NOMO-1 treated with dmso at 0.1 percent for 144 hours (cell line): Measurements from ENCODE around the gene FOXE3.
"Not testable (repeated sequence)": the region's sequence is repeated elsewhere in the genome, so short reads cannot be mapped to it uniquely, and the experiment has no call there.

Experiments
- DNase-seq: peaks from one replicate; lab custom pipeline; 2025; ENCODE audit not compliant: unreplicated experiment; lab: John Stamatoyannopoulos, UW

The FOXE3 gene

GRCh38 chr1:47445823-47446550, 29.9 kb downstream of the FOXE3 start:
- no peak for DNase-seq

GRCh38 chr1:47448462-47449222, 32.6 kb downstream of the FOXE3 start:
- DNase-seq: no peak

GRCh38 chr1:47449822-47450552, 33.9 kb downstream of the FOXE3 start:
- no peak for DNase-seq

- no peak for DNase-seq
These were observed 34.5 kb downstream of the FOXE3 start for GRCh38 chr1:47450606-47451005.

- no peak for DNase-seq
These were observed 36.3 kb downstream of the FOXE3 start for GRCh38 chr1:47452426-47452825.

GRCh38 chr1:47453910-47454309, 37.8 kb downstream of the FOXE3 start:
- DNase-seq: not testable (repeated sequence)

GRCh38 chr1:47456250-47456649, 40.2 kb downstream of the FOXE3 start:
- DNase-seq: no peak

- not testable (repeated sequence) for DNase-seq
These were observed 41.5 kb downstream of the FOXE3 start for GRCh38 chr1:47457547-47457946.

GRCh38 chr1:47459253-47459788, 43.2 kb downstream of the FOXE3 start:
- no peak for DNase-seq

- no peak for DNase-seq
These were observed 44.0 kb downstream of the FOXE3 start for GRCh38 chr1:47460040-47460439.

GRCh38 chr1:47460456-47460855, 44.4 kb downstream of the FOXE3 start:
- DNase-seq: no peak

- no peak for DNase-seq
These were observed 49.5 kb downstream of the FOXE3 start for GRCh38 chr1:47465605-47466004.
